ENCODE data around the gene MICAL3.

MICAL3 gene

GRCh38 chr22:17739196-17739975 lies 285.0 kb downstream of the MICAL3 start:
- DNase-seq (ENCODE audit: low read depth in 1 of 2, low spot score in 1 of 2) = no peak

- no peak for DNase-seq (ENCODE audit: low read depth in 1 of 2, low spot score in 1 of 2)
These were observed 285.8 kb downstream of the MICAL3 start for GRCh38 chr22:17738386-17739128.
